Measurements from ENCODE around the gene ZFP36L2.

DNA sequence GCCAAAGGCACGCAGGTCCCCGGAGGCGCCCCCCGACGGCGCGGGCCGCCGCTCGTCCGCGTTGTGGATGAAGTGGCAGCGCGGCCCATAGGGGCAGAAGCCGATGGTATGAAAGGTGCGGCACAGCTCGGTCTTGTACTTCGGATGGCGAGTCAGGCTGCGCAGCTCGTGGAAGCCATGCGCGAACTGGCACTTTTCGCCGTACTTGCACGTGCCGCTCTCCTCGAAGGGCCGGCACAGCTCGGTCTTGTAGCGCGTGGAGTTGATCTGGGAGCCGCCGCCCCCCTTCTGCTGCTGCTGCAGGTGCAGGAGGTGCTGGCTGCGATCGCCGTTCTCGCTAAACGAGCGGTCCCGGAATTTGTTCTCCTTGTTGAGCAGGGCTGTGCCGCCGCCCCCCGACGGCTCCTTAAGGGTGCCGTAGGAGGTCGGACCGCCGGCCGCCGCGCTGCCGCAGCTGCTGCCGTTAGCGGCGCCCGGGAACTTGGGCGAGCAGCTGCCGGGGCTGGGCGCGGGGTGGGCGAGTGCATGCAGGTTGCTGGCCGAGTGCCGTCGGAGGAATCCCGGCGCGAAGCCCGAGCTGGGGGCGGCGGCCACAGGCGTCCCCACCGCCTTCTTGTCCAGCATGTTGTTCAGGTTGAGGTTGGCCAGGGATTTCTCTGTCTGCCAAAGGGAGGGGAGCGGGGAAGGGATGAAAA is 1.2 kb downstream of the ZFP36L2 start:
- TF ChIP-seq, protein P1, sequence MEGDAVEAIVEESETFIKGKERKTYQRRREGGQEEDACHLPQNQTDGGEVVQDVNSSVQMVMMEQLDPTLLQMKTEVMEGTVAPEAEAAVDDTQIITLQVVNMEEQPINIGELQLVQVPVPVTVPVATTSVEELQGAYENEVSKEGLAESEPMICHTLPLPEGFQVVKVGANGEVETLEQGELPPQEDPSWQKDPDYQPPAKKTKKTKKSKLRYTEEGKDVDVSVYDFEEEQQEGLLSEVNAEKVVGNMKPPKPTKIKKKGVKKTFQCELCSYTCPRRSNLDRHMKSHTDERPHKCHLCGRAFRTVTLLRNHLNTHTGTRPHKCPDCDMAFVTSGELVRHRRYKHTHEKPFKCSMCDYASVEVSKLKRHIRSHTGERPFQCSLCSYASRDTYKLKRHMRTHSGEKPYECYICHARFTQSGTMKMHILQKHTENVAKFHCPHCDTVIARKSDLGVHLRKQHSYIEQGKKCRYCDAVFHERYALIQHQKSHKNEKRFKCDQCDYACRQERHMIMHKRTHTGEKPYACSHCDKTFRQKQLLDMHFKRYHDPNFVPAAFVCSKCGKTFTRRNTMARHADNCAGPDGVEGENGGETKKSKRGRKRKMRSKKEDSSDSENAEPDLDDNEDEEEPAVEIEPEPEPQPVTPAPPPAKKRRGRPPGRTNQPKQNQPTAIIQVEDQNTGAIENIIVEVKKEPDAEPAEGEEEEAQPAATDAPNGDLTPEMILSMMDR (conservative IDR thresholded peaks at IDR 0.05; ENCODE audit: low read depth in 2 of 2): no peak
- TF ChIP-seq EZH2phosphoT487 (IDR thresholded peaks at IDR 0.05; ENCODE audit: unreplicated experiment): no peak
- TF ChIP-seq EZH2 (IDR thresholded peaks at IDR 0.05; ENCODE audit: low read depth, unreplicated experiment): no peak
- TF ChIP-seq POLR2AphosphoS5 (IDR thresholded peaks at IDR 0.05; ENCODE audit: low read depth): no peak
- TF ChIP-seq, protein P2, sequence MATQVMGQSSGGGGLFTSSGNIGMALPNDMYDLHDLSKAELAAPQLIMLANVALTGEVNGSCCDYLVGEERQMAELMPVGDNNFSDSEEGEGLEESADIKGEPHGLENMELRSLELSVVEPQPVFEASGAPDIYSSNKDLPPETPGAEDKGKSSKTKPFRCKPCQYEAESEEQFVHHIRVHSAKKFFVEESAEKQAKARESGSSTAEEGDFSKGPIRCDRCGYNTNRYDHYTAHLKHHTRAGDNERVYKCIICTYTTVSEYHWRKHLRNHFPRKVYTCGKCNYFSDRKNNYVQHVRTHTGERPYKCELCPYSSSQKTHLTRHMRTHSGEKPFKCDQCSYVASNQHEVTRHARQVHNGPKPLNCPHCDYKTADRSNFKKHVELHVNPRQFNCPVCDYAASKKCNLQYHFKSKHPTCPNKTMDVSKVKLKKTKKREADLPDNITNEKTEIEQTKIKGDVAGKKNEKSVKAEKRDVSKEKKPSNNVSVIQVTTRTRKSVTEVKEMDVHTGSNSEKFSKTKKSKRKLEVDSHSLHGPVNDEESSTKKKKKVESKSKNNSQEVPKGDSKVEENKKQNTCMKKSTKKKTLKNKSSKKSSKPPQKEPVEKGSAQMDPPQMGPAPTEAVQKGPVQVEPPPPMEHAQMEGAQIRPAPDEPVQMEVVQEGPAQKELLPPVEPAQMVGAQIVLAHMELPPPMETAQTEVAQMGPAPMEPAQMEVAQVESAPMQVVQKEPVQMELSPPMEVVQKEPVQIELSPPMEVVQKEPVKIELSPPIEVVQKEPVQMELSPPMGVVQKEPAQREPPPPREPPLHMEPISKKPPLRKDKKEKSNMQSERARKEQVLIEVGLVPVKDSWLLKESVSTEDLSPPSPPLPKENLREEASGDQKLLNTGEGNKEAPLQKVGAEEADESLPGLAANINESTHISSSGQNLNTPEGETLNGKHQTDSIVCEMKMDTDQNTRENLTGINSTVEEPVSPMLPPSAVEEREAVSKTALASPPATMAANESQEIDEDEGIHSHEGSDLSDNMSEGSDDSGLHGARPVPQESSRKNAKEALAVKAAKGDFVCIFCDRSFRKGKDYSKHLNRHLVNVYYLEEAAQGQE (IDR thresholded peaks at IDR 0.05; ENCODE audit: unreplicated experiment): no peak
- TF ChIP-seq, protein P3, sequence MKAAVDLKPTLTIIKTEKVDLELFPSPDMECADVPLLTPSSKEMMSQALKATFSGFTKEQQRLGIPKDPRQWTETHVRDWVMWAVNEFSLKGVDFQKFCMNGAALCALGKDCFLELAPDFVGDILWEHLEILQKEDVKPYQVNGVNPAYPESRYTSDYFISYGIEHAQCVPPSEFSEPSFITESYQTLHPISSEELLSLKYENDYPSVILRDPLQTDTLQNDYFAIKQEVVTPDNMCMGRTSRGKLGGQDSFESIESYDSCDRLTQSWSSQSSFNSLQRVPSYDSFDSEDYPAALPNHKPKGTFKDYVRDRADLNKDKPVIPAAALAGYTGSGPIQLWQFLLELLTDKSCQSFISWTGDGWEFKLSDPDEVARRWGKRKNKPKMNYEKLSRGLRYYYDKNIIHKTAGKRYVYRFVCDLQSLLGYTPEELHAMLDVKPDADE (IDR thresholded peaks at IDR 0.05): no peak
- TF ChIP-seq JUNB (IDR thresholded peaks at IDR 0.05; ENCODE audit: unreplicated experiment): no peak
- no peak for TF ChIP-seq STAT1 (IDR thresholded peaks at IDR 0.05; ENCODE audit: unreplicated experiment)
- no peak for TF ChIP-seq CREB1 (CRISPR knock-in tag; IDR thresholded peaks at IDR 0.05; ENCODE audit: low read depth)
- no peak for TF ChIP-seq ZNF331 (CRISPR knock-in tag; IDR thresholded peaks at IDR 0.05; ENCODE audit: low read depth)
- TF ChIP-seq NANOG (IDR thresholded peaks at IDR 0.05; ENCODE audit: borderline replicate concordance): no peak

Measured in GM23338 (cell line).